B cell (primary cell): ENCODE data around the gene PTPN7. TPM values are rescaled to one million over a fixed set of nuclear protein-coding genes. Genes with fewer than 3 reads are reported as not detected.

Experiments
- ATAC-seq: fragments of 200-7000 bp; cut with Tn5 transposase; one replicate; pipeline ENCODE4 v1.10.0; 2021; ENCODE audit warnings: low read depth, mild to moderate bottlenecking, moderate number of reproducible peaks, moderate library complexity
- CTCF ChIA-PET: fragments of 350-600 bp; sonication (Branson Sonifier 250); formaldehyde crosslinking; loops from one replicate; lab custom pipeline; 2021; ENCODE audit warnings: antibody characterized with exemption, inconsistent platforms; lab: Charles Lee
- POLR2A ChIA-PET: fragments of 350-600 bp; sonication (Branson Sonifier 250); formaldehyde crosslinking; loops from one replicate; lab custom pipeline; 2021; ENCODE audit warnings: antibody characterized with exemption; lab: Charles Lee
- DNase-seq: peaks from one replicate; pipeline ENCODE4 v3.0.0; 2013
- H2AFZ ChIP-seq: 2 replicates; pipeline ENCODE4 v1.6.1; 2012; ENCODE audit warnings: mild to moderate bottlenecking, low read depth, low read length; ENCODE audit not compliant: insufficient read depth, poor library complexity, severe bottlenecking
- H3K27ac ChIP-seq, 2 donors: 1 replicate in 1 of 2; 2 replicates in 1 of 2; pipeline ENCODE4 v1.5.1; 2012 to 2013; ENCODE audit warnings: low read length in 2 of 2, mild to moderate bottlenecking in 2 of 2, moderate library complexity in 1 of 2
- H3K27me3 ChIP-seq, 4 experiments: fragments of 200-600 bp in 1 of 4; sonication (generic) in 1 of 4; replicated peaks in 1 of 4; 1 replicate in 2 of 4; 2 replicates in 2 of 4; pipeline versions ENCODE4 v1.6.1 to v1.7.0; 2013 to 2016; ENCODE audit warnings: low read length in 3 of 4, mild to moderate bottlenecking in 2 of 4, mixed read lengths in 1 of 4, moderate library complexity in 1 of 4; ENCODE audit not compliant: insufficient read depth in 4 of 4, control insufficient read depth in 3 of 4; ENCODE audit errors: control extremely low read depth in 1 of 4
- H3K36me3 ChIP-seq, 2 experiments: replicated peaks in 1 of 2; 1 replicate in 1 of 2; 2 replicates in 1 of 2; pipeline versions ENCODE4 v1.6.1 to v1.7.1; 2013; ENCODE audit warnings: low read length in 1 of 2; ENCODE audit not compliant: insufficient read depth in 2 of 2, control insufficient read depth in 1 of 2; ENCODE audit errors: control extremely low read depth in 1 of 2, extremely low read depth in 1 of 2
- H3K4me1 ChIP-seq, 2 donors: fragments of 200-600 bp in 1 of 2; sonication (generic) in 1 of 2; 1 replicate in 1 of 2; 2 replicates in 1 of 2; pipeline versions ENCODE4 v1.5.1 to v1.6.1; 2013 to 2017; ENCODE audit warnings: low read length in 2 of 2; ENCODE audit not compliant: control insufficient read depth in 2 of 2, insufficient read depth in 2 of 2
- H3K4me2 ChIP-seq: replicated peaks from 2 replicates; pipeline ENCODE3; 2012; ENCODE audit warnings: mild to moderate bottlenecking, low read depth, low read length; ENCODE audit not compliant: poor library complexity, severe bottlenecking
- H3K4me3 ChIP-seq, 5 experiments: fragments of 200-600 bp in 1 of 5; sonication (generic) in 1 of 5; 1 replicate in 3 of 5; 2 replicates in 2 of 5; pipeline versions ENCODE4 v1.5.1 to v1.7.0; 2011 to 2016; ENCODE audit warnings: low read length in 4 of 5, mild to moderate bottlenecking in 4 of 5, low read depth in 2 of 5, control low read depth in 1 of 5, moderate library complexity in 1 of 5; ENCODE audit not compliant: insufficient read depth in 1 of 5; ENCODE audit errors: control extremely low read depth in 1 of 5, extremely low read depth in 1 of 5
- H3K79me2 ChIP-seq: fragments of 200-600 bp; sonication (generic); one replicate; pipeline ENCODE4 v1.6.0; 2016; ENCODE audit warnings: low read length; ENCODE audit not compliant: control insufficient read depth, insufficient read depth
- H3K9ac ChIP-seq: fragments of 200-600 bp; sonication (generic); 2 replicates; pipeline ENCODE4 v1.6.1; 2017; ENCODE audit warnings: mild to moderate bottlenecking, low read length, moderate library complexity
- H3K9me3 ChIP-seq, 3 donors: one replicate each; pipeline versions ENCODE4 v1.6.1 to v1.7.1; 2013; ENCODE audit warnings: low read length in 2 of 3; ENCODE audit not compliant: control insufficient read depth in 2 of 3, insufficient read depth in 1 of 3; ENCODE audit errors: control extremely low read depth in 1 of 3
- H4K20me1 ChIP-seq: 2 replicates; pipeline ENCODE4 v1.6.0; 2012; ENCODE audit warnings: mild to moderate bottlenecking, low read length; ENCODE audit not compliant: insufficient read depth, control insufficient read depth, poor library complexity, severe bottlenecking
- H3K27ac Mint-ChIP-seq: one replicate; pipeline ENCODE4 v1.8.0; 2021; ENCODE audit warnings: mixed read lengths
- H3K27me3 Mint-ChIP-seq: one replicate; pipeline ENCODE4 v1.8.0; 2021; ENCODE audit warnings: mixed read lengths
- H3K4me1 Mint-ChIP-seq: one replicate; pipeline ENCODE4 v1.8.0; 2021; ENCODE audit warnings: mixed read lengths
- H3K4me3 Mint-ChIP-seq: one replicate; pipeline ENCODE4 v1.8.0; 2021; ENCODE audit warnings: mixed read lengths
- H3K9me3 Mint-ChIP-seq: one replicate; pipeline ENCODE4 v1.8.0; 2022; ENCODE audit warnings: mixed read lengths; ENCODE audit not compliant: insufficient read depth
- EZH2 ChIP-seq: IDR thresholded peaks from 2 replicates; pipeline ENCODE4 v1.6.1; 2012; ENCODE audit warnings: borderline replicate concordance, low read depth, mild to moderate bottlenecking, moderate library complexity, low read length; ENCODE audit not compliant: insufficient read depth, poor library complexity, severe bottlenecking
- WGBS: methylation state at CpG from one replicate; pipeline ENCODE4 v1.1.5; 2013; ENCODE audit warnings: missing lambda C conversion rate; ENCODE audit not compliant: insufficient coverage; 5-methylcytosine and 5-hydroxymethylcytosine counted together
- intact Hi-C: fragments of 100-400 bp; cut with micrococcal nuclease; formaldehyde crosslinking; loops from one replicate; pipeline ENCODE4 v1.10.0; 2022
- polyA plus RNA-seq: library from polyadenylated mRNA; depleted of rRNA; stranded (reverse); fragments of >200 nt; gene quantifications from 2 replicates; pipeline ENCODE4 v1.2.3, GENCODE V29; 2012
- total RNA-seq, 2 donors: library from RNA; stranded (reverse); fragments of 120-200 nt in 1 of 2; gene quantifications; 1 replicate in 1 of 2; 2 replicates in 1 of 2; pipeline versions ENCODE4 v1.2.3 to v1.2.4, GENCODE V29; 2013 to 2022
- TF ChIP-seq, protein P1 (sequence below): fragments of 200-600 bp; IDR thresholded peaks from one replicate; pipeline ENCODE4 v1.8.0; 2022; ENCODE audit warnings: antibody characterized with exemption, mild to moderate bottlenecking

The PTPN7 gene
- total and polyA plus RNA-seq, 2 donors (not counting 1 experiment from before 2014, with no cell fraction given): 16.0 to 37.5 TPM

DNA sequence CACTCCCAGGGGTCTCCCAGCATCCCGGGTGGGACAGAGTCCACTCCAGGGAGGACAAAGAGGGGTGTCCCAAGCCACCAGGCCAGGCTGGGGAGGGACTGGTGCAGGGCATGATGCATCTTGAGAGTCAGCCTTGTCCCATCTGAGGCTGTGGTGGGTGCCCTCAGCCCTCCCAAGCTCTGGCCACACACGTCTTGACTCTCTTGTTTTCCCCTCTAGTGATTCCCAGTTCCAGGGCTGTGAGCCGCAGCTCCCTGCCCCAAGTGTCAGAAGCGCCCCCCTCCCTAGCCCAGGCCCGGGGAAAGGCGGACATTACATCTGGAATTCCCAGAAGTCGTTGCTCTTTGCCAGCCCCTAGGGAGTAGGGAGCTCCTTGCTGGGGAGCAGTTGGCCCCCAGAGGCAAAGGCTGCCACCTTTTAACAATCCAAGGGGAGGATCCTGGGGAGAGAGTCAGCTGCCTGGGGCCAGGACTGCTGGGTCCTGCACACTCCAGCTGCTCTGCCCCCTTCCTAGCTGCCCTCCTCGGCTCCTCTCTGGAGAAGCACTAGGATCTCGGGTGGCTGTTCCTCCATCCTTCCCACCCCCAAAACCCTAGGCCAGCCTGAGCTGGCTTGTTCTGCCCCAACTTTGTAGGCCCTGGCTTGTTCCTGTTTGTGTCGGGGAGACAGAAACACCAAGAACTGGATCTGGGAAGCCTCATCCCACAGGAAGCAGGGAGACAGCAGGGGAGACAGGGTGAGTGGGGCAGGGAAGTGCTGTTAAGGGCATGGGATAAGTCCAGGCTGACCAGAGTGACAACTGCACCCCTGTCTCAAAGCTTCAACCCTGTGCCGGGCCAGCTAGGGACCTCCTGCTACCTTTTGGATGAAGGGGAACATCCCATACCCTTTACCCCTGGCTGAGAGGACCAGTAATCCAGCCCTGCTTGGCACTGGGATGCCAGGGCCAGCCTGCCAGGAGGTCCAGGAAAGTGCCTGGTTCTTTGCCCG, 3.2 kb upstream of the PTPN7 start:
- ATAC-seq: no peak
- CTCF ChIA-PET: interaction anchor here (1.0 to 1.8 kb wide), 5 partner anchors 9 to 29 kb away, joined by 3 to 10 read pairs (median 6); no protein-coding TSS in a partner anchor
- Histone ChIP-seq H3K79me2 (peaks cover 44% of the 10 kb centered on the region), H3K4me2 (peak overlapping the region; percentile 91), H3K27ac (no peak overlapping the region), H3K9ac (no peak overlapping the region), H3K9me3 (no peaks in the 10 kb centered on the region), H3K27me3 (no peaks in the 10 kb centered on the region), H4K20me1 (peaks cover 7% of the 10 kb centered on the region), H3K36me3 (no peaks in the 10 kb centered on the region), H2AFZ (no peak overlapping the region), H3K4me3 (no peak overlapping the region), H3K4me1 (peaks cover 74 to 76% of the 10 kb centered on the region in 2 donors)
- Mint-ChIP-seq H3K4me3 (peak overlapping the region; percentile 69), H3K27ac (no peak overlapping the region), H3K9me3 (no peaks in the 10 kb centered on the region), H3K4me1 (peaks cover 79% of the 10 kb centered on the region), H3K27me3 (peaks cover 6% of the 10 kb centered on the region)
- TF ChIP-seq, protein P1, sequence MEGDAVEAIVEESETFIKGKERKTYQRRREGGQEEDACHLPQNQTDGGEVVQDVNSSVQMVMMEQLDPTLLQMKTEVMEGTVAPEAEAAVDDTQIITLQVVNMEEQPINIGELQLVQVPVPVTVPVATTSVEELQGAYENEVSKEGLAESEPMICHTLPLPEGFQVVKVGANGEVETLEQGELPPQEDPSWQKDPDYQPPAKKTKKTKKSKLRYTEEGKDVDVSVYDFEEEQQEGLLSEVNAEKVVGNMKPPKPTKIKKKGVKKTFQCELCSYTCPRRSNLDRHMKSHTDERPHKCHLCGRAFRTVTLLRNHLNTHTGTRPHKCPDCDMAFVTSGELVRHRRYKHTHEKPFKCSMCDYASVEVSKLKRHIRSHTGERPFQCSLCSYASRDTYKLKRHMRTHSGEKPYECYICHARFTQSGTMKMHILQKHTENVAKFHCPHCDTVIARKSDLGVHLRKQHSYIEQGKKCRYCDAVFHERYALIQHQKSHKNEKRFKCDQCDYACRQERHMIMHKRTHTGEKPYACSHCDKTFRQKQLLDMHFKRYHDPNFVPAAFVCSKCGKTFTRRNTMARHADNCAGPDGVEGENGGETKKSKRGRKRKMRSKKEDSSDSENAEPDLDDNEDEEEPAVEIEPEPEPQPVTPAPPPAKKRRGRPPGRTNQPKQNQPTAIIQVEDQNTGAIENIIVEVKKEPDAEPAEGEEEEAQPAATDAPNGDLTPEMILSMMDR: no peak
- TF ChIP-seq EZH2: no peak
- intact Hi-C loops: loop anchor here (2.0 to 10.0 kb wide), 7 partner anchors 21 to 801 kb away; partner anchors contain the start of genes CSRP1, CYB5R1, IPO9 and RNPEP
- WGBS: 72% methylated on average over 6 of the region's 12 CpGs
- POLR2A ChIA-PET: interaction anchor here (0.5 kb wide), 1 partner anchor 14 kb away, joined by 7 read pairs; no protein-coding TSS in a partner anchor
- peak; percentile 36 for DNase-seq
